ENCODE data around the gene ZNF710. TPM values are rescaled to one million over a fixed set of nuclear protein-coding genes. Genes with fewer than 3 reads are reported as not detected.

ZNF710 gene
- total RNA-seq, 1 donor = 29.1 TPM

Small RNA genes lying within 50 kb of the gene (small RNA-seq; reads per million reads assigned to genes)
- 0.54 reads per million for gene MIR3174
- not detected for gene RF00066

Other genes starting within 250 kb of the ZNF710 start
- under 0.01 TPM for gene MESP2, start 225.0 kb upstream of the ZNF710 start, total RNA-seq
- gene ANPEP, start 186.5 kb upstream of the ZNF710 start, total RNA-seq = 93.7 TPM
- 20.2 TPM for gene AP3S2, start 107.3 kb upstream of the ZNF710 start, total RNA-seq
- gene ARPIN, start 88.4 kb upstream of the ZNF710 start, total RNA-seq = 2.2 TPM
- 174 TPM for gene IDH2, start 101.1 kb downstream of the ZNF710 start, total RNA-seq
- 13.7 TPM for gene SEMA4B, start 200.0 kb downstream of the ZNF710 start, total RNA-seq
- 31.0 TPM for gene CIB1, start 232.6 kb downstream of the ZNF710 start, total RNA-seq
- gene GDPGP1, start 232.9 kb downstream of the ZNF710 start, total RNA-seq = 9.4 TPM
- gene TTLL13, start 248.2 kb downstream of the ZNF710 start, total RNA-seq = under 0.01 TPM

Data from hematopoietic multipotent progenitor cell (in vitro differentiated cells).